ENCODE measurements around the gene ZNF697.

DNA sequence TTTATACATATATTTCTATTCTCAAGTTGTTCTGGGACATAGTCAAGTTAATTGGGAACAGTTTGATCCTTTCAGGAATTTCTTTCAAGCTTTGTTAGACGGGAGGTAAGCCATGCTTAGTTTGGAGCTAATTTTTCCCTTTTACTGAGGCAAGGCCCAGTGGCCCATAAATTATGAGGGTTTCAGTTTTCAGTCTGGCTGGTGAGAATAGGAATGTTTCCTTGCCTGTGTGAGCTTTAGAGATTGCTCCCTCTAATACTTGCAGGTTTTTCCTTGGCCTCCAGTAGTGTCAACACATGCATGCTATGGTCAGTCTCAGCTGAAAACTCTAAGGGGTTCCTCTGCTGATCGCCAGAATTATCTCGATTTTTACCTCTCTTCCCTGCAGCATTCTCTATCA, 49.5 kb upstream of the ZNF697 start:
- TF ChIP-seq, protein P1, sequence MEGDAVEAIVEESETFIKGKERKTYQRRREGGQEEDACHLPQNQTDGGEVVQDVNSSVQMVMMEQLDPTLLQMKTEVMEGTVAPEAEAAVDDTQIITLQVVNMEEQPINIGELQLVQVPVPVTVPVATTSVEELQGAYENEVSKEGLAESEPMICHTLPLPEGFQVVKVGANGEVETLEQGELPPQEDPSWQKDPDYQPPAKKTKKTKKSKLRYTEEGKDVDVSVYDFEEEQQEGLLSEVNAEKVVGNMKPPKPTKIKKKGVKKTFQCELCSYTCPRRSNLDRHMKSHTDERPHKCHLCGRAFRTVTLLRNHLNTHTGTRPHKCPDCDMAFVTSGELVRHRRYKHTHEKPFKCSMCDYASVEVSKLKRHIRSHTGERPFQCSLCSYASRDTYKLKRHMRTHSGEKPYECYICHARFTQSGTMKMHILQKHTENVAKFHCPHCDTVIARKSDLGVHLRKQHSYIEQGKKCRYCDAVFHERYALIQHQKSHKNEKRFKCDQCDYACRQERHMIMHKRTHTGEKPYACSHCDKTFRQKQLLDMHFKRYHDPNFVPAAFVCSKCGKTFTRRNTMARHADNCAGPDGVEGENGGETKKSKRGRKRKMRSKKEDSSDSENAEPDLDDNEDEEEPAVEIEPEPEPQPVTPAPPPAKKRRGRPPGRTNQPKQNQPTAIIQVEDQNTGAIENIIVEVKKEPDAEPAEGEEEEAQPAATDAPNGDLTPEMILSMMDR (IDR thresholded peaks at IDR 0.05), result no peak
- no peak for TF ChIP-seq POLR2A (IDR thresholded peaks at IDR 0.05)

Data from esophagus squamous epithelium (tissue), 4 donors.